A549 (cell line): ENCODE measurements around the gene PPIG. TPM values are rescaled to one million over a fixed set of nuclear protein-coding genes. Genes with fewer than 3 reads are reported as not detected.
"Not testable (repeated sequence)": the region's sequence is repeated elsewhere in the genome, so short reads cannot be mapped to it uniquely, and the experiment has no call there.

ENCODE experiments used
- ATAC-seq, 2 experiments: fragments of 200-7000 bp in 1 of 2; fragments of >200 bp in 1 of 2; cut with Nextera tagmentation in 1 of 2; cut with Tn5 transposase in 1 of 2; 3 replicates each; pipeline versions ENCODE4 v1.8.0 to v1.9.1; 2018 to 2020; ENCODE audit warnings: mild to moderate bottlenecking in 1 of 2, moderate library complexity in 1 of 2
- CTCF ChIA-PET: fragments of 300-600 bp; sonication (Branson Sonifier 250); formaldehyde crosslinking; extraction: SDS; loops from one replicate; lab custom pipeline; 2021; ENCODE audit warnings: antibody characterized with exemption, inconsistent platforms; lab: Yijun Ruan, JAX
- POLR2A ChIA-PET: fragments of 350-600 bp; formaldehyde crosslinking; extraction: SDS; loops from one replicate; lab custom pipeline; 2021; ENCODE audit warnings: antibody characterized with exemption, inconsistent platforms; lab: Yijun Ruan, JAX
- DNase-seq, 2 experiments: peaks; one replicate each; pipeline versions ENCODE4 v3.0.0 to v3.0.0-alpha.2; 2011 to 2016; ENCODE audit warnings: low read depth in 1 of 2, low spot score in 1 of 2
- FAIRE-seq: peaks from 2 replicates; lab custom pipeline; 2011; peaks lifted over from hg19 to GRCh38; lab: Jason Lieb, UNC
- H3K27ac ChIP-seq, 2 experiments: fragments of >200 bp; sonication (Bioruptor Twin); formaldehyde crosslinking; 3 replicates each; pipeline ENCODE4 v1.5.1; 2016 to 2017
- H3K4me1 ChIP-seq: fragments of >200 bp; sonication (Bioruptor Twin); formaldehyde crosslinking; 3 replicates; pipeline ENCODE4 v1.6.1; 2016
- H3K4me2 ChIP-seq: fragments of >200 bp; sonication (Bioruptor Twin); formaldehyde crosslinking; 3 replicates; pipeline ENCODE4 v1.6.1; 2016
- H3K4me3 ChIP-seq: fragments of >200 bp; sonication (Bioruptor Twin); formaldehyde crosslinking; 3 replicates; pipeline ENCODE4 v1.5.1; 2016
- H3K9me3 ChIP-seq: fragments of >200 bp; sonication (Bioruptor Twin); formaldehyde crosslinking; 3 replicates; pipeline ENCODE4 v1.6.1; 2016
- BHLHE40 ChIP-seq: IDR thresholded peaks from 2 replicates; pipeline ENCODE4 v1.6.1; 2012; ENCODE audit warnings: low read depth, low read length, inconsistent platforms
- CBX2 ChIP-seq: fragments of 200-600 bp; sonication (generic); IDR thresholded peaks from 2 replicates; pipeline ENCODE4 v1.6.1; 2016; ENCODE audit warnings: low read depth, mild to moderate bottlenecking, borderline replicate concordance
- CBX8 ChIP-seq: fragments of 200-600 bp; sonication (generic); IDR thresholded peaks from 2 replicates; pipeline ENCODE4 v1.6.1; 2016
- EHF ChIP-seq: fragments of 250-450 bp; sonication (Bioruptor Pico); IDR thresholded peaks from 2 replicates; pipeline ENCODE4 v1.5.0; 2020; ENCODE audit warnings: mild to moderate bottlenecking
- EHMT2 ChIP-seq: fragments of 200-600 bp; sonication (generic); IDR thresholded peaks from 2 replicates; pipeline ENCODE4 v1.6.1; 2016; ENCODE audit warnings: antibody characterized with exemption, low read depth, mild to moderate bottlenecking, moderate library complexity
- EP300 ChIP-seq, 2 experiments: fragments of >200 bp; sonication (Bioruptor Twin); formaldehyde crosslinking; IDR thresholded peaks; 2 replicates in 1 of 2; 3 replicates in 1 of 2; pipeline ENCODE4 v1.6.1; 2016 to 2017
- ESRRA ChIP-seq: fragments of 150-350 bp; IDR thresholded peaks from 2 replicates; pipeline ENCODE4 v1.6.1; 2014; ENCODE audit warnings: mild to moderate bottlenecking, low read length, borderline replicate concordance
- FOSB ChIP-seq: fragments of 250-450 bp; sonication (Bioruptor Pico); IDR thresholded peaks from 2 replicates; pipeline ENCODE4 v1.5.0; 2020; ENCODE audit warnings: mild to moderate bottlenecking, moderate library complexity
- FOSL2 ChIP-seq, 2 experiments: fragments of 450-650 bp in 1 of 2; fragments of >200 bp in 1 of 2; sonication (Bioruptor Twin) in 1 of 2; formaldehyde crosslinking; IDR thresholded peaks; 2 replicates each; pipeline versions ENCODE4 v1.5.0 to v1.6.1; 2016 to 2020; ENCODE audit warnings: mild to moderate bottlenecking in 1 of 2, moderate library complexity in 1 of 2
- HES2 ChIP-seq: fragments of >200 bp; sonication (Bioruptor Twin); formaldehyde crosslinking; IDR thresholded peaks from 2 replicates; pipeline ENCODE4 v1.6.1; 2016
- HMGXB4 ChIP-seq: fragments of 250-450 bp; sonication (Bioruptor Pico); IDR thresholded peaks from 2 replicates; pipeline ENCODE4 v1.5.0; 2021; ENCODE audit warnings: mild to moderate bottlenecking, moderate library complexity, borderline replicate concordance
- HOXA7 ChIP-seq: fragments of 250-450 bp; sonication (Bioruptor Pico); IDR thresholded peaks from 2 replicates; pipeline ENCODE4 v1.5.0; 2020; ENCODE audit warnings: mild to moderate bottlenecking, moderate library complexity
- HOXB13 ChIP-seq: fragments of 250-450 bp; sonication (Bioruptor Pico); IDR thresholded peaks from 2 replicates; pipeline ENCODE4 v1.5.0; 2020; ENCODE audit warnings: low read depth, mild to moderate bottlenecking, moderate library complexity
- HOXB5 ChIP-seq: fragments of 250-450 bp; sonication (Bioruptor Pico); IDR thresholded peaks from 2 replicates; pipeline ENCODE4 v1.5.0; 2020; ENCODE audit warnings: mild to moderate bottlenecking, moderate library complexity
- JUN ChIP-seq, 2 experiments: fragments of >200 bp; sonication (Bioruptor Twin); formaldehyde crosslinking; IDR thresholded peaks; 2 replicates in 1 of 2; 3 replicates in 1 of 2; pipeline ENCODE4 v1.6.1; 2016 to 2017
- JUNB ChIP-seq: fragments of >200 bp; sonication (Bioruptor Twin); formaldehyde crosslinking; IDR thresholded peaks from 2 replicates; pipeline ENCODE4 v1.6.1; 2016
- KDM5A ChIP-seq: fragments of 200-600 bp; sonication (generic); IDR thresholded peaks from 2 replicates; pipeline ENCODE4 v1.6.1; 2016; ENCODE audit warnings: antibody characterized with exemption, mild to moderate bottlenecking
- MAZ ChIP-seq: fragments of 150-350 bp; IDR thresholded peaks from 2 replicates; pipeline ENCODE4 v1.6.1; 2014; ENCODE audit warnings: antibody characterized with exemption, low read depth, low read length, borderline replicate concordance
- MYC ChIP-seq: IDR thresholded peaks from 2 replicates; pipeline ENCODE4 v1.6.1; 2012; ENCODE audit warnings: mild to moderate bottlenecking, inconsistent platforms, low read length, improper control_type of control experiment, borderline replicate concordance
- NPAS2 ChIP-seq: fragments of 250-450 bp; sonication (Bioruptor Pico); IDR thresholded peaks from 2 replicates; pipeline ENCODE4 v1.8.0; 2022; ENCODE audit warnings: mild to moderate bottlenecking, moderate library complexity, borderline replicate concordance
- PBX3 ChIP-seq: IDR thresholded peaks from 2 replicates; pipeline ENCODE4 v1.6.1; 2012
- POLR2A ChIP-seq: IDR thresholded peaks from 2 replicates; pipeline ENCODE4 v1.6.1; 2012; ENCODE audit warnings: mild to moderate bottlenecking, low read length
- SMC3 ChIP-seq: fragments of >200 bp; sonication (Bioruptor Twin); formaldehyde crosslinking; IDR thresholded peaks from 3 replicates; pipeline ENCODE4 v1.6.1; 2018; ENCODE audit warnings: inconsistent platforms
- SREBF2 ChIP-seq: fragments of 450-650 bp; IDR thresholded peaks from 2 replicates; pipeline ENCODE4 v1.6.1; 2014; ENCODE audit warnings: mild to moderate bottlenecking, moderate library complexity
- ZC3H11A ChIP-seq: fragments of 450-650 bp; IDR thresholded peaks from 2 replicates; pipeline ENCODE4 v1.6.1; 2014; ENCODE audit warnings: antibody characterized with exemption, mild to moderate bottlenecking
- ZFP36 ChIP-seq: fragments of 450-650 bp; IDR thresholded peaks from 2 replicates; pipeline ENCODE4 v1.6.1; 2014; ENCODE audit warnings: borderline replicate concordance; ENCODE audit not compliant: partially characterized antibody
- ZSCAN20 ChIP-seq: fragments of 250-450 bp; sonication (Bioruptor Pico); IDR thresholded peaks from 2 replicates; pipeline ENCODE4 v1.8.0; 2022; ENCODE audit warnings: mild to moderate bottlenecking, moderate library complexity
- WGBS: methylation state at CpG from one replicate; pipeline ENCODE4 v1.1.6; 2017; ENCODE audit errors: missing lambda C conversion rate; 5-methylcytosine and 5-hydroxymethylcytosine counted together
- polyA plus RNA-seq, 4 experiments: library from polyadenylated mRNA; depleted of rRNA in 3 of 4; stranded (reverse); fragments of >200 nt; fragmentation: RNase III in 1 of 4; extraction: RNeasy Plus Mini Kit Qiagen cat#74134 plus additional on column Dnase treatment in 1 of 4; gene quantifications; 2 replicates in 3 of 4; 3 replicates in 1 of 4; pipeline ENCODE4 v1.2.3, GENCODE V29; 2011 to 2017
- TF ChIP-seq, protein P1 (sequence below): IDR thresholded peaks from 2 replicates; pipeline ENCODE4 v1.6.1; 2012
- TF ChIP-seq, protein P2 (sequence below): fragments of 150-350 bp; IDR thresholded peaks from 2 replicates; pipeline ENCODE4 v1.6.1; 2014; ENCODE audit warnings: low read depth, mild to moderate bottlenecking, low read length

Gene PPIG
- polyA plus RNA-seq, 2 of the 4 experiments (the other 2 are of a cell fraction) = 60.5 to 70.8 TPM

GRCh38 chr2:169613876-169614275, 29.7 kb downstream of the PPIG start:
- no peak for FAIRE-seq
- Histone ChIP-seq H3K4me3 (no peak overlapping the region), H3K4me2 (no peak overlapping the region), H3K27ac (no peak overlapping the region), H3K9me3 (no peaks in the 10 kb centered on the region), H3K4me1 (no peaks in the 10 kb centered on the region)
- DNase-seq = no peak
- 87% methylated on average over 2 of the region's 2 CpGs for WGBS
- ATAC-seq = no peak
- ChIA-PET CTCF (no interaction called here), POLR2A (no interaction called here)
- TF ChIP-seq CBX8 (no peak), MAZ (no peak), FOSL2 (IDR thresholded peaks at IDR 0.05) (no peak), FOSL2 (CRISPR knock-in tag; IDR thresholded peaks at IDR 0.05) (no peak), BHLHE40 (no peak), JUN (IDR thresholded peaks at IDR 0.05) (no peak), CBX2 (no peak), ESRRA (no peak), ZC3H11A (no peak), MYC (no peak), KDM5A (no peak), POLR2A (no peak), EHF (no peak), FOSB (no peak), HES2 (no peak), ZSCAN20 (no peak), SMC3 (no peak), HOXB5 (CRISPR knock-in tag) (no peak)
- TF ChIP-seq, protein P1, sequence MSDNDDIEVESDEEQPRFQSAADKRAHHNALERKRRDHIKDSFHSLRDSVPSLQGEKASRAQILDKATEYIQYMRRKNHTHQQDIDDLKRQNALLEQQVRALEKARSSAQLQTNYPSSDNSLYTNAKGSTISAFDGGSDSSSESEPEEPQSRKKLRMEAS = no peak

GRCh38 chr2:169615982-169616381, 31.8 kb downstream of the PPIG start:
- DNase-seq, H3K4me2 ChIP-seq, CTCF ChIA-PET, FAIRE-seq, H3K4me3 ChIP-seq, H3K4me1 ChIP-seq, POLR2A ChIA-PET, ATAC-seq, H3K9me3 ChIP-seq, H3K27ac ChIP-seq: not testable (repeated sequence)
- 95% methylated on average over 1 of the region's 1 CpG for WGBS

DNA sequence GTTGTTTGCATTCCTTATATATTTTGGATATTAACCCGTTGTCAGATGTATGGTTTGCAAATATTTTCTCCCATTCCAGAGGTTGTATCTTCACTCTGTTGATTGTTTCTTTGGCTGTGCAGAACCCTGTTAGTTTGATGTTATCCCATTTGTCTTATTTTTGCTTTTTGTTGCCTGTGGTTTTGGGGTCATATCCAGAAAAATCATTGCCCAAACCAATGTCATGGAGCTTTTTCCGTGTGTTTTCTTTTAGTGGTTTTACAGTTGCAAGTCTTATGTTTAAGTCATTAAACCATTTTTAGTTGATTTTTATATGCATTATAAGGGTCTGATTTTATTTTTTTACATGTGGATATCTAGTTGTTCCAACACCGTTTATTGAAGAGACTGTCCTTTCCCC, 35.8 kb downstream of the PPIG start:
- H3K4me3 ChIP-seq = no peak overlapping the region
- H3K9me3 ChIP-seq = no peaks in the 10 kb centered on the region
- POLR2A ChIA-PET = no interaction called here
- TF ChIP-seq HMGXB4 (CRISPR knock-in tag) (no peak), PBX3 (no peak), HOXB13 (CRISPR knock-in tag) (no peak), SREBF2 (no peak), EP300 (IDR thresholded peaks at IDR 0.05) (no peak), HOXB5 (CRISPR knock-in tag) (no peak), JUNB (no peak), NPAS2 (no peak), HOXA7 (CRISPR knock-in tag) (no peak), ZC3H11A (no peak), ZSCAN20 (no peak), EHMT2 (no peak), ZFP36 (no peak)
- TF ChIP-seq, protein P2, sequence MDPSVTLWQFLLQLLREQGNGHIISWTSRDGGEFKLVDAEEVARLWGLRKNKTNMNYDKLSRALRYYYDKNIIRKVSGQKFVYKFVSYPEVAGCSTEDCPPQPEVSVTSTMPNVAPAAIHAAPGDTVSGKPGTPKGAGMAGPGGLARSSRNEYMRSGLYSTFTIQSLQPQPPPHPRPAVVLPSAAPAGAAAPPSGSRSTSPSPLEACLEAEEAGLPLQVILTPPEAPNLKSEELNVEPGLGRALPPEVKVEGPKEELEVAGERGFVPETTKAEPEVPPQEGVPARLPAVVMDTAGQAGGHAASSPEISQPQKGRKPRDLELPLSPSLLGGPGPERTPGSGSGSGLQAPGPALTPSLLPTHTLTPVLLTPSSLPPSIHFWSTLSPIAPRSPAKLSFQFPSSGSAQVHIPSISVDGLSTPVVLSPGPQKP = no peak
- 58% methylated on average over 3 of the region's 3 CpGs for WGBS
- no peak for DNase-seq
- H3K27ac ChIP-seq = no peak overlapping the region
- H3K4me2 ChIP-seq = no peak overlapping the region
- no peak for FAIRE-seq
- H3K4me1 ChIP-seq = no peaks in the 10 kb centered on the region
- CTCF ChIA-PET = interaction anchor here (1.2 kb wide), 1 partner anchor 35 kb away, joined by 3 read pairs; no protein-coding TSS in a partner anchor
- ATAC-seq = no peak
